GM21737 (cell line): ENCODE results near the gene MAGI2.

ENCODE experiments used
- ATAC-seq: cut with Tn5 transposase; IDR thresholded peaks from one replicate; pipeline ENCODE4 v1.9.1; 2021; ENCODE audit warnings: mild to moderate bottlenecking, moderate library complexity; ENCODE audit not compliant: unreplicated experiment

MAGI2 gene

DNA sequence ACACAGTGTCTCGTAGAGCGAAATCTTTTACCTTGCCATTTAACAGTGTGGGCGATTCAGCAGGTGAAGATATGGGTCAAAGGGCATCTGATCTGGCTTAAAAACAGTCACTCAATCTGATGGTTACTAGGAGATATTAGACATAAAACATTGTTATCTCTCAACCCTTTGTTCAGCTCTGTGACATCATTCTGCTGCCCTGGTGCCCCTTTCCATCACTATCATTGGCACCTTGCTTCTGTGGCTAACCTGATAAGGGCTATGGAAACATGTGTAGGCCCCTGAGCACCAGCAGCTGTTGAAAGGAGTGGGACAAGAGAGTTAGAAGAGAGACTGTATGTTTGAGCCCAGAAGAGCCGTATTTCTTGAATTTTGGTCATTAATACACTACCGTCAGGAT lies 1004.6 kb downstream of the MAGI2 start:
- ATAC-seq, result no peak

GRCh38 chr7:78444267-78444666 lies 1009.2 kb downstream of the MAGI2 start:
- ATAC-seq, result no peak

DNA sequence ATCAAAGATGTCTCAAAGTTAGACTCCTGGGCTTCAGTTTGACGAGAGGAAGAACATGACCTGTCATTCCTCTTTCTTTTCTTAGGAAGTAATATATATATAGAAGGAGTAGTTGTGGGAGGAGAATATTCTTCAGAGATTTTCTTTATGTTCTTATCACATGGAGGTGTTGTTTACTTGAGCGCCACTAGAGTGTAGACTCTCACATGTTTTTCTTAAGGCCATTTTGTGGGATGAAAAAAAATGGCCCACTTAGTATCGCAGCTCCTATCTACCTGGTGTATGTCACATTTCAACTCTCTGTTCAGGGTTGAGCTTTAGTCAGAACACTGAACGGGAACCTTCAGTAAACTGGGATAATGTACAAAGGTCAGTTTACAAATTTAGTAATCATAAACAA lies 1009.7 kb downstream of the MAGI2 start:
- no peak for ATAC-seq

DNA sequence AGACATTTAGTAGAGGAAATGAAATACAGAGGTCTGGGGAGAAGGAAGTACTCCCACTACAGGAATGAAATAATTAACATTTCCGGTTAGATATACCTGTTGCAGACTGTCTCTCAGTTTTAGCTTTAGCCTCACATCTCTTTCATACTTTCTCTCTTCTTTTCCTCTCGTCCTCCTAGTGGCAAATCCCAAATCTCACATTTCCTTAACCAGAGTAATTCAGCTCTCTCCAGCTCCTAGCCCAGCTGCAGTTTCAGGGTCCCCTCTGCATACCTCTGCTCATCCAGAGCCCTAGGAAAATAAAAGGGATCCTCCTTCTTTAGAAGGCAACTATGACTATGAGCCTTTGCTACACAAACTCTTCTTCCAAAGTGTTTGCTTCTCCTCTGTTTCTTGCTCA lies 1011.7 kb downstream of the MAGI2 start:
- ATAC-seq, result no peak

DNA sequence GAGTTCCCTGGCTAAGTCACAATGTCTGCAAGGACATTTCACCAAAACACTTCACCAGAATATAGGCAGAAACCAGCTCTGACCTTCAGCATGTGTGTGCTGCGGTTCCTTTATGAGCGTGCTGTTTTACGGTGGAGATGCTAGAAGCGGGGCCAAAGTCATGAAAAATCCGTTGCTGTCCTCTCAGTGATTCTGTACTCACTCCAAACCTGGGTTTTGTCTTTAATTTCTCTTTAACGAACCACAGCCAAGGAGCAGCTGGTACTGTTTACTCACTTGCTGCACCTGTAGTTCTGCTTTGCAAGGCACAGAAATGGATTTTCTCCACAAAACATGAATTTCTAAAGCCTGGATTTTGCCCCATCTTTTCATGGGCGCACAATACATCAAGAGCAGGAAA lies 1015.0 kb downstream of the MAGI2 start:
- no peak for ATAC-seq

DNA sequence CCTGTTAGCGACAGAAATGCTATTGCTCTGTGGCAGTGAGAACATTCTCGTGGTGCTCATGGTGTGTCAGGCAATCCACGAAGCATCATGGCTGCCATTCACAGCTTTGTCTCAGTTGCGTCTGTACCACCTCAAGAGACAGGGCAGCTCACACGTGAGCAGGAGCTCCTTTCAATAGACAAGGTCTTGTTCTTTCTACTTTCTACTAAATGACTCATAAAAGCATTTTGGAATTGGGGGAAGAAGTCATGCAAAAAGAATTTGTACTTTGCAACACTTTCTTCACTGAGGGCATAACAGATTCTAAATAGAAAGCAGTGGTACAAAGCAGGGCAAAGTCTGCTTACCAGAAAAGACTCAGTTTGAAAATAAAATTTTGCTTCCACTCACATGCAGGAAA lies 1016.3 kb downstream of the MAGI2 start:
- ATAC-seq, result no peak

GRCh38 chr7:78435355-78435754 lies 1018.1 kb downstream of the MAGI2 start:
- ATAC-seq, result no peak

- ATAC-seq, result no peak
These were observed 1019.2 kb downstream of the MAGI2 start for GRCh38 chr7:78434281-78434680.

GRCh38 chr7:78433421-78433820 lies 1020.0 kb downstream of the MAGI2 start:
- ATAC-seq, result no peak

- ATAC-seq, result no peak
These were observed 1023.6 kb downstream of the MAGI2 start for GRCh38 chr7:78429878-78430277.

GRCh38 chr7:78427209-78427608 lies 1026.3 kb downstream of the MAGI2 start:
- no peak for ATAC-seq

- no peak for ATAC-seq
These were observed 1033.5 kb downstream of the MAGI2 start for GRCh38 chr7:78420001-78420400.

GRCh38 chr7:78417180-78417853 lies 1036.2 kb downstream of the MAGI2 start:
- no peak for ATAC-seq

DNA sequence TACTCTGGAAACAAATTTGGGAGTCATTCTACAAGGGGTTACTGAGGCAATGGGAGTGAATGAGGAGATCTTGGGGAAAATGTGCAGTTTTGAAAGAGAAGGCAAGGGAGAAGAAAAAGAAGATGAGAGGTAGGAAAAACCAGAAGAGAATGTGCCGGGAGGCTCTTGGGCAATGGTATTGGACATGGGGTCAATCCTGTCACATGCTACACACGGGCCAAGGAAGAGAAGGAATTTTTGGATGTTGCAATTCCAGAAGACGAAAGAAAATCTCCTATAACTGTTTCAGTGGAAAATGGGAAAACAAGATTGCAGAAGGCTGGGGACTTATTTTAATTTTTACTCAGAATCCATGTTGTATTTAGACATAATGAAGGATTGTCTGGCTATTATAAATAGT lies 1039.9 kb downstream of the MAGI2 start:
- no peak for ATAC-seq

DNA sequence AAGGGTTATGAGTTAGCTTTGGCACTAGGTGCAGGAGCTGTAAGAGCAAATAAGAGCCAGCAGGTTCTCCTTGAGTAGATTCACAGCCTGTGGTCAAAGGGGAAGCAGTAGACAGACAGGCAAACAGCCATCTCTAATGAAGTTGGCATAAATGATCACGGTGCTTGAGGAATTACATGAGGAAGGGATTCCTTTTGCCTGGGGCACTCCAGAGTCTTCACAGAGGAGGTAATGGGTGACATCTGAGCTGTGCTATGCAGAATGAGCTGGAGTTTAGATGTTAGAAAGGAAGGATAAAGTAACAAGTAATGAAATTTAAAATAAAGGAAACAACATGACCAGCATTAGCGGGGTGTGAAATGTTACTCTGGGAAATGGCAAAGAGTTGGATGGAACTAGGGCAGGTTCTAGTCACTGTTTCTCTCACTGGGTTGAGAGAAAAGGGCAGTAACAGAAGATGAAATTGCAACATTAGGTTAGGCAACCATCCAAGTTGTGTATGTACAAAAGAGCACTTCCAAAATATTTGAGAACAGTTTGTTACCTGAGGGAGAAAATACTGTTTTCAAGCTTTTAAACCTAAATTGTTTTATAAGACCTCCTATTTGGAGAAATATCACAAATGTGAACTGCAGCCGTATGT lies 1041.1 kb downstream of the MAGI2 start:
- ATAC-seq, result no peak

GRCh38 chr7:78407031-78407430 lies 1046.4 kb downstream of the MAGI2 start:
- no peak for ATAC-seq

GRCh38 chr7:78406531-78406930 lies 1046.9 kb downstream of the MAGI2 start:
- ATAC-seq, result no peak

DNA sequence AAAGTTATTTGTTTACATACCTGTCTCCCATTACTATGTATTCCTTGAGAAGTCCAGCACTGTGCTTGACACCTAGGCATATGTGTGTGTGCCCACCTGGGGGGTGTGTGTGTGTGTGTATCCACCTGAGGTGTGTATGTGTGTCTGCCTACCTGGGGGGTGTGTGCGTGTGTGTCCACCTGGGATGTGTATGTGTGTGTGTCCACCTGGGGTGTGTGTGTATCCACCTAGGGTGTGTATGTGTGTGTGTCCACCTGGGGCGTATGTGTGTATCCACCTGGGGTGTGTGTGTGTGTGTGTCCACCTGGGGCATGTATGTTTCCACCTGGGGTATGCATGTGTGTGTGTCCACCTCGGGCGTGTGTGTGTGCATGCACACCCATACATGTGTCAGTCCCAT lies 1051.4 kb downstream of the MAGI2 start:
- ATAC-seq, result no peak

DNA sequence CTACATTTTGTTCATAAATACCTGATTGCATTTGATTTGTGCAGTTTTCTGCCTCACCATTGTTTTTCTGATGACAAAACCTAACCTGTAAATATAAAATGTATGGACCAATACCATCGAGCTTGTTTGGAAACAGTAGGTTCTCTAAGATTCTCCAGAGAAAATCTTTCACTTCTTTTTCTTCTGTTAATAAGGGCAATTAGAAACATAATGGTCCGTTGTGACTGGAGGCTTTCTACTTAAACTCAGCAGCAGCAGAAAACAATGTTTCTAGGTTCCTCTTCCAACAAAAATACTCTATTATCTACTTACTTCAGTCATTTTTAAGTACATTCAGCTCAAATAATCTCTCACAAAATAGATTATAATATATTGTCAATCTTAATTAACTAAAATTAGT lies 1053.4 kb downstream of the MAGI2 start:
- ATAC-seq, result no peak

DNA sequence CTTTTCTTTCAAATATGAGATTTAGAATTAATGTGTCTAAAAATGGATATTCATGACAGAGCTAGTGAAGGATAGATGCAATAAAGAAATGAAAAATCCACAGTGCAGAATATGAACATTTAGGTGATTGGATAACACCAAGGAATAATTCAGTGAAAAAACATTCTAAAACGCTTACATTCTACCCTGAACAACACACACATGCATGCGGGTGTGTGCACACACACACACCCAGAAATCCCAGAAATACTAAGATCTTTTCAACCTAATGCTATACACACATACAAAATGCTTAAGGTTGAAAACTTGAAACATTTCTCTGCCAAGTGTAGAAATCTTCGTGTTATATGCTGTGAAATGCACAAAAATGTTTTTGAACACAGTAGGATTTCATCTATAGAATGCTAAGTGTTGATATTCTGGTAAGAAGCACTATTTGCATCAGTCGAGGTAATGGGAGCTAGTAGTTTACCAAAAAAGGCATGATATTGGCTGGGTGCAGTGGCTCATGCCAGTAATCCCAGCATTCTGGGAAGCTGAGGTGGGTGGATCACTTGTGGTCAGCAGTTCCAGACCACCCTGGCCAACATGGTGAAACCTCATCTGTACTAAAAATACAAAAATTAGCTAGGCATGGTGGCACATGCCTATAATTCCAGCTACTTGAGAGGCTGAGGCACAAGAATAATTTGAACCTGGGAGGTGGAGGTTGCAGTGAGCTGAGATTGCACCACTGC lies 1054.3 kb downstream of the MAGI2 start:
- no peak for ATAC-seq

GRCh38 chr7:78398576-78398975 lies 1054.9 kb downstream of the MAGI2 start:
- ATAC-seq, result no peak

GRCh38 chr7:78398081-78398480 lies 1055.4 kb downstream of the MAGI2 start:
- ATAC-seq, result no peak
